ENCODE measurements around the gene ZNHIT6. TPM values are rescaled to one million over a fixed set of nuclear protein-coding genes. Genes with fewer than 3 reads are reported as not detected.

The ZNHIT6 gene
- total and polyA plus RNA-seq, 12 donors, result 4.5 to 21.1 (median 9.8) TPM

GRCh38 chr1:85665932-85666331 lies 42.3 kb downstream of the ZNHIT6 start:
- no peak for TF ChIP-seq POLR2A (IDR thresholded peaks at IDR 0.05)
- TF ChIP-seq CTCF (IDR thresholded peaks at IDR 0.05), result no peak
- intact Hi-C loops (cut with DNase I), result no loop called here
- Histone ChIP-seq H3K36me3 (replicated peaks in 1 of 2) (no peaks in the 10 kb centered on the region), H3K9me3 (replicated peaks in 1 of 3) (no peaks in the 10 kb centered on the region), H3K4me1 (replicated peaks in 1 of 2) (no peaks in the 10 kb centered on the region), H3K27ac (no peak overlapping the region), H3K27me3 (no peaks in the 10 kb centered on the region), H3K4me3 (no peak overlapping the region)
- 96 to 100% (median 99%) methylated on average over 1 of the region's 1 CpG for WGBS, 4 donors
- no peak for DNase-seq

GRCh38 chr1:85663382-85663781 lies 44.9 kb downstream of the ZNHIT6 start:
- Histone ChIP-seq H3K27ac (no peak overlapping the region), H3K36me3 (replicated peaks in 1 of 2) (no peaks in the 10 kb centered on the region), H3K27me3 (no peaks in the 10 kb centered on the region), H3K9me3 (replicated peaks in 1 of 3) (no peaks in the 10 kb centered on the region), H3K4me1 (replicated peaks in 1 of 2) (no peaks in the 10 kb centered on the region), H3K4me3 (no peak overlapping the region)
- no peak for DNase-seq
- no peak for TF ChIP-seq CTCF (IDR thresholded peaks at IDR 0.05)
- TF ChIP-seq POLR2A (IDR thresholded peaks at IDR 0.05), result no peak
- intact Hi-C loops (cut with DNase I), result no loop called here
- 96 to 100% (median 97%) methylated on average over 2 of the region's 2 CpGs for WGBS, 4 donors

- H3K9me3 ChIP-seq (replicated peaks in 1 of 3), result no peaks in the 10 kb centered on the region
- H3K27ac ChIP-seq, result no peak overlapping the region
- no peaks in the 10 kb centered on the region for H3K27me3 ChIP-seq
- H3K36me3 ChIP-seq (replicated peaks in 1 of 2), result no peaks in the 10 kb centered on the region
- no peak for TF ChIP-seq CTCF (IDR thresholded peaks at IDR 0.05)
- no peak for TF ChIP-seq POLR2A (IDR thresholded peaks at IDR 0.05)
- no peaks in the 10 kb centered on the region for H3K4me1 ChIP-seq (replicated peaks in 1 of 2)
- DNase-seq, result no peak
- no peak overlapping the region for H3K4me3 ChIP-seq
- 31 to 41% (median 34%) methylated on average over 2 of the region's 2 CpGs for WGBS, 4 donors
- intact Hi-C loops (cut with DNase I), result no loop called here
These were observed 46.5 kb downstream of the ZNHIT6 start for GRCh38 chr1:85661767-85662166.

- intact Hi-C loops (cut with DNase I), result no loop called here
- Histone ChIP-seq H3K27ac (no peak overlapping the region), H3K9me3 (replicated peaks in 1 of 3) (no peaks in the 10 kb centered on the region), H3K27me3 (no peaks in the 10 kb centered on the region), H3K4me1 (replicated peaks in 1 of 2) (no peaks in the 10 kb centered on the region), H3K36me3 (replicated peaks in 1 of 2) (no peaks in the 10 kb centered on the region), H3K4me3 (no peak overlapping the region)
- DNase-seq, result no peak
- TF ChIP-seq POLR2A (IDR thresholded peaks at IDR 0.05) (no peak), CTCF (IDR thresholded peaks at IDR 0.05) (no peak)
These were observed 47.7 kb downstream of the ZNHIT6 start for GRCh38 chr1:85660541-85660940.
